Central memory CD8-positive, alpha-beta T cell (primary cell): ENCODE measurements around the gene MAML2.

Experiments used
- ATAC-seq: fragments of 150-1000 bp; cut with Tn5 transposase; replicated peaks from 2 replicates; pipeline ENCODE4 v1.10.0; 2022; ENCODE audit warnings: mild to moderate bottlenecking, moderate FRiP score, moderate number of reproducible peaks; ENCODE audit not compliant: poor library complexity, severe bottlenecking; ENCODE audit errors: extremely low read depth
- DNase-seq, 2 donors: peaks; one replicate each; pipeline ENCODE4 v3.0.0; 2021; ENCODE audit warnings: low spot score in 2 of 2
- H3K27ac Mint-ChIP-seq: one replicate; pipeline ENCODE4 v1.8.0; 2022; ENCODE audit warnings: low read depth, mild to moderate bottlenecking, moderate library complexity, mixed read lengths
- H3K27me3 Mint-ChIP-seq: one replicate; pipeline ENCODE4 v1.8.0; 2022; ENCODE audit warnings: mixed read lengths
- H3K36me3 Mint-ChIP-seq: one replicate; pipeline ENCODE4 v1.8.0; 2022; ENCODE audit warnings: mild to moderate bottlenecking, moderate library complexity, mixed read lengths; ENCODE audit not compliant: insufficient read depth
- H3K4me1 Mint-ChIP-seq: one replicate; pipeline ENCODE4 v1.8.0; 2022; ENCODE audit warnings: mixed read lengths
- H3K4me3 Mint-ChIP-seq: one replicate; pipeline ENCODE4 v1.8.0; 2022; ENCODE audit warnings: mild to moderate bottlenecking, moderate library complexity, mixed read lengths
- H3K9me3 Mint-ChIP-seq: one replicate; pipeline ENCODE4 v1.8.0; 2022; ENCODE audit warnings: mixed read lengths

MAML2 gene

DNA sequence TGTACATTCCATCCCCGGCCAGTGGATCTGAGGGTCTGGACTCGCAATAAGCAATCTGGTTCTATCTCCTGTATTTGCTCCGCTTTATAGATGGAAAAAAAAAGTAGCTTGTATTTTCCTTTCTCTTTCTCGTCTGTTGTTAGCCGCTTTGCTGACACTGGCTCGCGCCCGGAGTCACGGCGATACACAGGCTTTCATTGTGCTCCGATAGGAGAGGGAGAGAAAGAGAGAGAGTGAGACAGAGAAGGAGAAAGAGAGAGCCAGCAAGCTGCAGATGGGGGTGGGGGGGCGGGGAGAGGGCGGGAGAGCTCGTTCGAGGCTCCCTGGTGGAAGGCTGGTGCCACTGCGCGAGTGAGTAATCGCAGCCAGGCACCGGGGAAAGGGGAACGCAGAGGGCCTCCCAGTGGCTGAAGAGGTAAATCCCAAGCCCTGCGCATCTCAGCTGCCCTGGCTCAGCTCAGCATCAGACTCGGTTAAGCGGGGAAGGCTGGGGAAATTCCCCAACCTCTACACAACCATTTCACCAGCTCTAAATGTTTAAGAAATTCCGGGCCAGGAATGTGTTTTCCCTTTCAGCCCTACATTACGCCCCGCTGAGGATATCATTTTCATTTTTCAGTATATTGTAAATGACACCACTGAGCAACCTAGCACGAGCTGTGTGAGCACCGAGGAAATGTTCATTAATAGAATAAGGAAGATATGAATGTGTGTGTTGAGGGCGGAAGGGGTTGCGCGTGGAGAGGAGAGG, at the start of gene MAML2:
MAML2 (minus strand) TSS at position 235 of the 751 bp plus-strand sequence. CDS start 1,300 bp downstream, outside the sequence.
- no peaks in the 10 kb centered on the region for H3K27me3 Mint-ChIP-seq
- H3K27ac Mint-ChIP-seq: peak within 1 kb of the TSS; percentile 85
- peak within 1 kb of the TSS; percentile 91 for H3K4me3 Mint-ChIP-seq
- H3K4me1 Mint-ChIP-seq: peaks cover 53% of the 10 kb centered on the region
- DNase-seq: peak; percentile 74 to 80
- peak; percentile 86 for ATAC-seq
- H3K36me3 Mint-ChIP-seq: peaks cover 27% of the 10 kb centered on the region
- H3K9me3 Mint-ChIP-seq: no peaks in the 10 kb centered on the region

DNA sequence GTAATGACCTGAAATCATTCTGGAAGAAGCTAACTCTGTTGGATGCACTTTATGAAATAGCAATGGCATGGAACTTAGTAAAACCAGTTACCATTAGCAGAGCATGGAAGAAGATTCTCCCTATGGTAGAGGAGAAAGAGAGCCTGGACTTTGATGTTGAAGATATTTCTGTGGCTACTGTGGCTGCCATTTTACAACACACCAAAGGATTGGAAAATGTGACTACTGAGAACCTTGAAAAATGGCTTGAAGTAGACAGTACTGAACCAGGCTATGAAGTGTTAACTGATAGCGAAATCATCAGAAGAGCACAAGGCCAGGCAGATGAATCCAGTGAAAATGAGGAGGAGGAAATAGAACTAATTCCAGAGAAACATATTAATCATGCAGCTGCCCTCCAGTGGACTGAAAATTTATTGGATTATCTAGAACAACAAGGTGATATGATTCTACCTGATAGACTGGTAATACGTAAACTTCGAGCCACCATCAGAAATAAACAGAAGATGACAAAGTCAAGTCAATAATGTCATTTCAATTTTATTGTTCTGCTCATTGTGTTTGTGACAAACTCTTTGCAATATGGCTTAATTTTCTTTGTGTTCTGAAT, 48.8 kb upstream of the MAML2 start:
- no peaks in the 10 kb centered on the region for H3K9me3 Mint-ChIP-seq
- peak overlapping the region; percentile 16 for H3K4me3 Mint-ChIP-seq
- DNase-seq: no peak
- H3K4me1 Mint-ChIP-seq: peaks cover 35% of the 10 kb centered on the region
- H3K36me3 Mint-ChIP-seq: peaks cover 6% of the 10 kb centered on the region
- no peak overlapping the region for H3K27ac Mint-ChIP-seq
- no peak for ATAC-seq
- no peaks in the 10 kb centered on the region for H3K27me3 Mint-ChIP-seq

DNA sequence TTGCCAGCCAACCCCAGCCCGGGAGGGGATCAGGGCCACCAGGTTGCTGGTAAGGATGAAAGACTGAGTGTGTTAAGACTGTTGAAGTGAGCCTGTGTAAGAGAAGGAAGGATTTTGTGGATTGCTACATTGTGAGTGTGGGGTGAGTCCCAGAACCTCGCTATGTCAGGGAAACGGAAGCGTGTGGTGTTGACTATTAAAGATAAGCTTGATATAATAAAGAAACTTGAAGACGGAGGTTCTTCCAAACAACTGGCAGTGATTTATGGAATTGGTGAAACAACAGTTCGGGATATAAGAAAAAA, 47.4 kb upstream of the MAML2 start:
- H3K4me3 Mint-ChIP-seq: peak overlapping the region; percentile 77
- ATAC-seq (no peak), DNase-seq (no peak)
- peaks cover 35% of the 10 kb centered on the region for H3K4me1 Mint-ChIP-seq
- no peaks in the 10 kb centered on the region for H3K9me3 Mint-ChIP-seq
- peak overlapping the region; percentile 74 for H3K27ac Mint-ChIP-seq
- H3K27me3 Mint-ChIP-seq: no peaks in the 10 kb centered on the region
- peaks cover 6% of the 10 kb centered on the region for H3K36me3 Mint-ChIP-seq

DNA sequence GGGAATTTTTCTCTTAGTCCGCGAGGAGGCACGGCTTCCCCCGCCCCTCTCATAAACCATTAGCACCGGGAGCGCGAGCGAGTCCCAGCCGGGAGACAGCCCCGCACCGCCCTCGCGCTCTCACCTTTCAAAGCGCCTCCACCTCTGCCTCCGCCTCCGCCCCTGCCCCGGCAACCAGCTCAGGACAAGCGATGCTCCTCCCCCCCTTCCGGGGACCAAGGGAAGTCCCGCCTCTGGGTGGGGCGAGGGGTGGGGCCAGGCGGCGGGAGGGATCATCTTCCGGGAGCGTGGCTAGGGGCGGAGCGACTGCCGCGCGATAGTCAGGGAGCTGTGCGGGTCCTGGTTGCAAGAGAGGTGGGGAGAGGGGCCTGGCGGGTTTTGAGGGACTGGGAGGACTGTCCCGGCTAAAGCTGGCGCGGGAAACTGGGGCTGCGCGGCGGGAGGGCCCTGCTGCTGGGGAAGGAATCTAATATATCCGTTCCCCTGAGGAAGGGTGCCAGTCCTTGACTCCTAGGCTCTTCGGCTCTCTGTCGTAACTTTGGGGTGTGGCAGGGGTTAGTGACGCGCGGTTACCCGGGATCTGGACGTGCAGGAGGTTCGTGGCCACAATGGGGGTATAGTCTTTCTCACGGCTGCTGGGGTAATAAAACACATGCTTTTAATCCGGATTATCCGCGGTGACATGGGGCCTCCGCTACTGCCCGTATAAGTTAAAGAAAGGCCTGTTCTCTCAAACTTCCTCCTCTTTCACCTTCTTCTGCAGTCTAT, 46.9 kb upstream of the MAML2 start, which contains the start of the genes CCDC82 and JRKL:
CCDC82 (minus strand) TSS at position 193 of the 768 bp plus-strand sequence. CDS start 5,165 bp downstream, outside the sequence.
JRKL (plus strand) TSS at position 294 of the 768 bp plus-strand sequence. CDS start 637 bp downstream, outside the sequence.
- ATAC-seq: peak; percentile 93
- no peaks in the 10 kb centered on the region for H3K9me3 Mint-ChIP-seq
- peak within 1 kb of the TSS; percentile 74 for H3K27ac Mint-ChIP-seq
- H3K4me1 Mint-ChIP-seq: peaks cover 40% of the 10 kb centered on the region
- no peaks in the 10 kb centered on the region for H3K27me3 Mint-ChIP-seq
- DNase-seq: peak; percentile 96 to 97
- H3K4me3 Mint-ChIP-seq: peak within 1 kb of the TSS; percentile 77
- peaks cover 6% of the 10 kb centered on the region for H3K36me3 Mint-ChIP-seq

- Mint-ChIP-seq H3K9me3 (no peaks in the 10 kb centered on the region), H3K4me1 (peaks cover 45% of the 10 kb centered on the region), H3K36me3 (peaks cover 7% of the 10 kb centered on the region), H3K27me3 (no peaks in the 10 kb centered on the region), H3K4me3 (peak overlapping the region; percentile 77), H3K27ac (peak overlapping the region; percentile 74)
- ATAC-seq (peak; percentile 68), DNase-seq (no peak)
Measured at GRCh38 chr11:96388891-96389719, 46.1 kb upstream of the MAML2 start.

DNA sequence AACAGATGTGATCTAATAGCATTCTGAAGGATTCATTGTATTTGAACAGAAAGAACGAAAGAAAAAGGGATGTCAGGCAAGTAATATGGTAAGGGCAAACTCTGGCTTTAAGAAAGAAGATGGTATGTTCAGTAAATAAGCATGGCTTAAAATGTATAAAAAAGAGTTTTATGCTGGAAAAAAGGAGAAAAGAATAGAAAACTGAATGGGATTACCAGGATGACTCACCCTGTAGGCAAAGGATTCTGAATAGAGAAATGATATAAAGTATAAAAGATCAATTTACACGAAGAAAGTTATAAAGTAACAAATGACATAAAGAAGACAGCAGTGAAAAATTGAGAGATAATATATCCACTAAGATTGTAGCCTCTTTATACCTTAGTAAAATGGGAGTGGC, 42.2 kb upstream of the MAML2 start:
- peaks cover 13% of the 10 kb centered on the region for H3K36me3 Mint-ChIP-seq
- peaks cover 46% of the 10 kb centered on the region for H3K4me1 Mint-ChIP-seq
- ATAC-seq: no peak
- H3K27ac Mint-ChIP-seq: no peak overlapping the region
- no peaks in the 10 kb centered on the region for H3K27me3 Mint-ChIP-seq
- DNase-seq: no peak
- H3K9me3 Mint-ChIP-seq: no peaks in the 10 kb centered on the region
- H3K4me3 Mint-ChIP-seq: no peak overlapping the region

GRCh38 chr11:96384156-96384555, 41.2 kb upstream of the MAML2 start:
- no peak overlapping the region for H3K4me3 Mint-ChIP-seq
- peaks cover 10% of the 10 kb centered on the region for H3K36me3 Mint-ChIP-seq
- H3K27me3 Mint-ChIP-seq: no peaks in the 10 kb centered on the region
- peaks cover 48% of the 10 kb centered on the region for H3K4me1 Mint-ChIP-seq
- no peaks in the 10 kb centered on the region for H3K9me3 Mint-ChIP-seq
- DNase-seq (no peak), ATAC-seq (no peak)
- no peak overlapping the region for H3K27ac Mint-ChIP-seq

GRCh38 chr11:96376796-96377195, 33.8 kb upstream of the MAML2 start:
- H3K36me3 Mint-ChIP-seq: peaks cover 14% of the 10 kb centered on the region
- no peak for ATAC-seq

DNA sequence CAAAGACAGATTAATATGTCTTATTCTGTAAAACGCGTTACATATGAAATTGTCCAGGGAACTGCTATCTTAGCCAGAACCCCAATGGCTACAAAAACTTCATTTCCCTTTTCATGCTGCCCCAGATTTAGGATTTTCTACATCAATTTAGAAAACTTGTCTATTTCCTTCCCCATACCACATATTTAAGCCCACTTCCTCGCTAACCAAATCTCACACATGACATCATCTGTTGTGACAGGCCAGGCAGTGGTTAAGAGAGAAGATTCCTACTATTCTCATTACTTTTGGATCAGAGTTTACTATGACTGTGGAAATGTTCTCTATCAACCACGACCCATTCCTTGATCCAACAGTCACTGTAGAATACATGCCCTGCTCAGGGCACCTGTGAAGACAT, 30.8 kb upstream of the MAML2 start:
- no peak for DNase-seq
- H3K36me3 Mint-ChIP-seq: peaks cover 14% of the 10 kb centered on the region
- no peak overlapping the region for H3K4me3 Mint-ChIP-seq

More at GRCh38 chr11:96376796-96377195, 33.8 kb upstream of the MAML2 start:
- Mint-ChIP-seq H3K27ac (no peak overlapping the region), H3K4me1 (peaks cover 19% of the 10 kb centered on the region), H3K9me3 (no peaks in the 10 kb centered on the region), H3K27me3 (no peaks in the 10 kb centered on the region), H3K4me3 (no peak overlapping the region)
- DNase-seq: no peak

GRCh38 chr11:96367342-96367741, 24.3 kb upstream of the MAML2 start:
- Mint-ChIP-seq H3K27me3 (no peaks in the 10 kb centered on the region), H3K27ac (no peak overlapping the region), H3K4me1 (no peaks in the 10 kb centered on the region), H3K36me3 (peaks cover 18% of the 10 kb centered on the region), H3K4me3 (no peak overlapping the region), H3K9me3 (no peaks in the 10 kb centered on the region)
- DNase-seq: no peak
- no peak for ATAC-seq

More for the DNA sequence above, 30.8 kb upstream of the MAML2 start:
- Mint-ChIP-seq H3K4me1 (peaks cover 7% of the 10 kb centered on the region), H3K27me3 (no peaks in the 10 kb centered on the region), H3K9me3 (no peaks in the 10 kb centered on the region), H3K27ac (no peak overlapping the region)
- ATAC-seq: no peak

GRCh38 chr11:96366024-96366423, 23.0 kb upstream of the MAML2 start:
- Mint-ChIP-seq H3K9me3 (no peaks in the 10 kb centered on the region), H3K4me1 (no peaks in the 10 kb centered on the region)
- no peak for DNase-seq

DNA sequence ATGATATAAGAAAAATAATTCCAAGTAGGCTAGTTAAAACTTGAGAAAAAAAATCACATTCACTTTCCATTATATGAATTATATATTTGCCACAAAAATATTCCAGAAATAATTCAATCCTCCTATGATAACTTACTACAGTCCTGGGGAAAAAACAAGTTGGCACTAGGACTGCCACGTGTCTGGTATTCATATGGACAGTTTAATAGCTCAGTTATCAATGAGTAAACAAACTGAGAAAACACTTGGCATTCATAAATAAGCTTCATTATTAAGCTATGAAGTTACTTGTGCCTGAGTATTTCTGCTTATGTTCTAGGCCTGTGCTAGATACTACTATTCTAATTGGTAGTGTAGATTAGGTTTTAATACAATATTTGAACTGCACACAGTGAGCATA, 22.5 kb upstream of the MAML2 start:
- peaks cover 19% of the 10 kb centered on the region for H3K36me3 Mint-ChIP-seq
- no peak overlapping the region for H3K4me3 Mint-ChIP-seq
- ATAC-seq (no peak), DNase-seq (no peak)
- H3K9me3 Mint-ChIP-seq: no peaks in the 10 kb centered on the region
- no peaks in the 10 kb centered on the region for H3K27me3 Mint-ChIP-seq
- no peaks in the 10 kb centered on the region for H3K4me1 Mint-ChIP-seq
- no peak overlapping the region for H3K27ac Mint-ChIP-seq

More at GRCh38 chr11:96366024-96366423, 23.0 kb upstream of the MAML2 start:
- Mint-ChIP-seq H3K27ac (no peak overlapping the region), H3K4me3 (no peak overlapping the region), H3K36me3 (peaks cover 21% of the 10 kb centered on the region), H3K27me3 (no peaks in the 10 kb centered on the region)
- no peak for ATAC-seq
